Adrenal gland (tissue), 12 donors: ENCODE results near the gene AFAP1L1. TPM values are rescaled to one million over a fixed set of nuclear protein-coding genes. Genes with fewer than 3 reads are reported as not detected.
"Not testable (repeated sequence)": the region's sequence is repeated elsewhere in the genome, so short reads cannot be mapped to it uniquely, and the experiment has no call there.

ENCODE experiments used
- DNase-seq, 7 donors: peaks; one replicate each; pipeline ENCODE4 v3.0.0-alpha.2; 2019 to 2020
- H3K27ac ChIP-seq, 5 donors: fragments of 200-600 bp; sonication (generic) in 4 of 5; 1 replicate in 3 of 5; 2 replicates in 2 of 5; pipeline versions ENCODE4 v1.5.1 to v1.8.0; 2016 to 2020; ENCODE audit warnings: mild to moderate bottlenecking in 1 of 5
- H3K27me3 ChIP-seq: fragments of 200-600 bp; 2 replicates; pipeline ENCODE4 v1.8.0; 2021
- H3K36me3 ChIP-seq, 2 donors: fragments of 200-600 bp; replicated peaks in 1 of 2; 1 replicate in 1 of 2; 2 replicates in 1 of 2; pipeline versions ENCODE4 v1.5.1 to v1.8.0; 2018 to 2022
- H3K4me1 ChIP-seq, 2 donors: fragments of 200-600 bp; replicated peaks in 1 of 2; 1 replicate in 1 of 2; 2 replicates in 1 of 2; pipeline versions ENCODE4 v1.5.1 to v1.8.0; 2018 to 2021
- H3K4me3 ChIP-seq, 4 donors: fragments of 200-600 bp; sonication (generic) in 3 of 4; one replicate each; pipeline ENCODE4 v1.5.1; 2016 to 2018
- H3K9me3 ChIP-seq, 3 donors: fragments of 200-600 bp; sonication (generic) in 1 of 3; replicated peaks in 1 of 3; 1 replicate in 2 of 3; 2 replicates in 1 of 3; pipeline versions ENCODE4 v1.5.1 to v1.8.0; 2016 to 2021
- POLR2A ChIP-seq, 2 donors: fragments of 450-650 bp; IDR thresholded peaks; one replicate each; pipeline ENCODE4 v1.6.1; 2017; ENCODE audit warnings: antibody characterized with exemption in 2 of 2, mild to moderate bottlenecking in 2 of 2, moderate library complexity in 1 of 2
- WGBS, 4 donors: extraction: QIAGEN DNeasy Blood & Tissue Kit in 2 of 4; methylation state at CpG; one replicate each; pipeline versions ENCODE4 v1.1.5 to v1.1.7; 2013 to 2017; 5-methylcytosine and 5-hydroxymethylcytosine counted together
- intact Hi-C, 2 donors: fragments of 100-400 bp; cut with DNase I; formaldehyde crosslinking; loops; one replicate each; pipeline versions ENCODE4 v1.14.1 to v1.15.0; 2022 to 2023
- polyA plus RNA-seq, 3 donors: library from polyadenylated mRNA; stranded (reverse); fragments of 200-250 nt in 2 of 3; fragments of 350-450 nt in 1 of 3; fragmentation: Illumina TruSeq in 1 of 3; extraction: RNeasy Lipid Tissue Mini Kit (QIAGEN cat#74804) in 1 of 3; gene quantifications; one replicate each; pipeline ENCODE4 v1.2.3, GENCODE V29; 2013 to 2014
- total RNA-seq, 9 donors: library from RNA; depleted of rRNA in 4 of 9; stranded (reverse); fragments of >200 nt in 4 of 9; fragments of 120-200 nt in 1 of 9; fragmentation: NEBNext Ultra II Directional in 1 of 9; extraction: Animal tissue kit (Norgen Biotek cat#: 25700) in 1 of 9; gene quantifications; one replicate each; pipeline versions ENCODE4 v1.1.0 to v1.2.4, GENCODE V29; 2013 to 2023
- TF ChIP-seq, protein P1 (sequence below), 6 experiments: fragments of 450-650 bp in 4 of 6; fragments of 200-600 bp in 2 of 6; sonication (generic) in 1 of 6; IDR thresholded peaks; 1 replicate in 5 of 6; 2 replicates in 1 of 6; pipeline versions ENCODE4 v1.5.1 to v1.8.0; 2016 to 2021; ENCODE audit warnings: antibody characterized with exemption in 6 of 6, mild to moderate bottlenecking in 2 of 6, moderate library complexity in 1 of 6
- donor health status: healthy with polysubstance abuse.
- donor health status: Bipolar disorder and iron deficiency.
- donor health status: DM: yes; HTN: yes; CAD: no.
- donor health status: DM: no; HTN: no; CAD: no.
- donor health status: DM: no; HTN: no; CAD: no.
- donor health status: DM: yes; HTN: yes; CAD: no.

AFAP1L1 gene
- total and polyA plus RNA-seq, 12 donors, result 4.3 to 13.4 (median 9.3) TPM

- no peaks in the 10 kb centered on the region for H3K27me3 ChIP-seq
- no peaks in the 10 kb centered on the region for H3K36me3 ChIP-seq
- H3K27ac ChIP-seq, result peak overlapping the region in 2 of 5 donors; percentile 3 to 80
- intact Hi-C loops, result no loop called here
- H3K9me3 ChIP-seq, result no peaks in the 10 kb centered on the region
- 85 to 91% (median 87%) methylated on average over 10 to 11 of the region's 11 CpGs for WGBS, 4 donors
- H3K4me3 ChIP-seq, result no peak overlapping the region
- TF ChIP-seq, protein P1, sequence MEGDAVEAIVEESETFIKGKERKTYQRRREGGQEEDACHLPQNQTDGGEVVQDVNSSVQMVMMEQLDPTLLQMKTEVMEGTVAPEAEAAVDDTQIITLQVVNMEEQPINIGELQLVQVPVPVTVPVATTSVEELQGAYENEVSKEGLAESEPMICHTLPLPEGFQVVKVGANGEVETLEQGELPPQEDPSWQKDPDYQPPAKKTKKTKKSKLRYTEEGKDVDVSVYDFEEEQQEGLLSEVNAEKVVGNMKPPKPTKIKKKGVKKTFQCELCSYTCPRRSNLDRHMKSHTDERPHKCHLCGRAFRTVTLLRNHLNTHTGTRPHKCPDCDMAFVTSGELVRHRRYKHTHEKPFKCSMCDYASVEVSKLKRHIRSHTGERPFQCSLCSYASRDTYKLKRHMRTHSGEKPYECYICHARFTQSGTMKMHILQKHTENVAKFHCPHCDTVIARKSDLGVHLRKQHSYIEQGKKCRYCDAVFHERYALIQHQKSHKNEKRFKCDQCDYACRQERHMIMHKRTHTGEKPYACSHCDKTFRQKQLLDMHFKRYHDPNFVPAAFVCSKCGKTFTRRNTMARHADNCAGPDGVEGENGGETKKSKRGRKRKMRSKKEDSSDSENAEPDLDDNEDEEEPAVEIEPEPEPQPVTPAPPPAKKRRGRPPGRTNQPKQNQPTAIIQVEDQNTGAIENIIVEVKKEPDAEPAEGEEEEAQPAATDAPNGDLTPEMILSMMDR (IDR thresholded peaks at IDR 0.05), result no peak
- TF ChIP-seq POLR2A (IDR thresholded peaks at IDR 0.05), result no peak
- DNase-seq, result no peak
- H3K4me1 ChIP-seq, result peaks cover 25 to 38% of the 10 kb centered on the region in 2 donors
Measured at GRCh38 chr5:149389552-149390495, 118.2 kb downstream of the AFAP1L1 start.

DNA sequence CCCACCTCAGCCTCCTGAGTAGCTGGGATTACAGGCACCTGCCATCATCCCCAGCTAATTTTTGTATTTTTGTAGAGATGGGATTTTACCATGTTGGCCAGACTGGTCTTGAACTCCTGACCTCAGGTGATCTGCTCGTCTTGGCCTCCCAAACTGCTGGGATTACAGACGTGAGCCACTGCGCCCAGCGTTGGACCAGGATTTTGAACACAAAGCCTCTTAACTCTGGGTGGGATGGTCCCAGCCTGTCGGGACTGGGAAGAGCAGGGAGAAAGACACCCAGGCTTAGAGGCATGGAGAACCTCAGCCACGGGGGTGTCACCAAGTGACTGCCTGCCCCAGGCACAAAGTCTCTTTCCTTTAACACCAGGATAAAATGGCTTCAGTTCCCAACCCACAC, 119.4 kb downstream of the AFAP1L1 start:
- H3K4me3 ChIP-seq, DNase-seq, H3K36me3 ChIP-seq, H3K27ac ChIP-seq, H3K9me3 ChIP-seq, H3K27me3 ChIP-seq, intact Hi-C loops: not testable (repeated sequence)
- H3K4me1 ChIP-seq, result peaks cover 25 to 30% of the 10 kb centered on the region in 2 donors
- WGBS, 4 donors, result 85 to 93% (median 89%) methylated on average over 6 of the region's 6 CpGs

Other genes starting within 250 kb of the AFAP1L1 start
- 1 to 10 TPM in 2 of 9 donors, under 1 TPM in 7; 0.14 to 1.2 (median 0.57) TPM for gene SH3TC2, start 208.8 kb upstream of the AFAP1L1 start, total RNA-seq
- gene SH3TC2, start 208.8 kb upstream of the AFAP1L1 start, polyA plus RNA-seq, result under 1 TPM; 0.24 to 0.40 (median 0.26) TPM
- gene ABLIM3, start 130.4 kb upstream of the AFAP1L1 start, total RNA-seq, result 10 to 100 TPM in 7 of 9 donors, 1 to 10 TPM in 2; 1.6 to 27.6 (median 16.8) TPM
- gene ABLIM3, start 130.4 kb upstream of the AFAP1L1 start, polyA plus RNA-seq, result 10 to 100 TPM in 2 of 3 donors, 1 to 10 TPM in 1; 8.8 to 10.8 (median 10.4) TPM
- 10 to 100 TPM in 7 of 9 donors, 1 to 10 TPM in 2; 7.5 to 17.4 (median 13.8) TPM for gene GRPEL2, start 73.6 kb downstream of the AFAP1L1 start, total RNA-seq
- gene GRPEL2, start 73.6 kb downstream of the AFAP1L1 start, polyA plus RNA-seq, result 1 to 10 TPM; 3.9 to 9.0 (median 7.6) TPM
- gene PCYOX1L, start 86.2 kb downstream of the AFAP1L1 start, total RNA-seq, result 10 to 100 TPM in 2 of 9 donors, 1 to 10 TPM in 7; 4.7 to 17.1 (median 8.1) TPM
- 10 to 100 TPM; 12.3 to 15.4 (median 15.0) TPM for gene PCYOX1L, start 86.2 kb downstream of the AFAP1L1 start, polyA plus RNA-seq
- gene IL17B, start 107.4 kb downstream of the AFAP1L1 start, total RNA-seq, result 10 to 100 TPM in 1 of 9 donors, 1 to 10 TPM in 7, not detected in 1; 1.6 to 20.1 (median 2.9) TPM
- 1 to 10 TPM; 1.5 to 9.7 (median 2.8) TPM for gene IL17B, start 107.4 kb downstream of the AFAP1L1 start, polyA plus RNA-seq